Glutamatergic neuron (in vitro differentiated cells): ENCODE data around the gene NEB. TPM values are rescaled to one million over a fixed set of nuclear protein-coding genes. Genes with fewer than 3 reads are reported as not detected.

Source experiments
- DNase-seq: peaks from one replicate; pipeline ENCODE4 v3.0.0; 2022
- H3K27ac Mint-ChIP-seq: one replicate; pipeline ENCODE4 v1.8.0; 2020; ENCODE audit warnings: mild to moderate bottlenecking, mixed read lengths, inconsistent platforms; ENCODE audit not compliant: unreplicated experiment
- H3K27me3 Mint-ChIP-seq: one replicate; pipeline ENCODE4 v1.8.0; 2020; ENCODE audit warnings: mild to moderate bottlenecking, moderate library complexity, mixed read lengths, inconsistent platforms; ENCODE audit not compliant: unreplicated experiment
- H3K36me3 Mint-ChIP-seq: one replicate; pipeline ENCODE4 v1.8.0; 2020; ENCODE audit warnings: mild to moderate bottlenecking, mixed read lengths, inconsistent platforms; ENCODE audit not compliant: unreplicated experiment
- H3K4me1 Mint-ChIP-seq: one replicate; pipeline ENCODE4 v1.8.0; 2020; ENCODE audit warnings: mild to moderate bottlenecking, low read depth, mixed read lengths, inconsistent platforms; ENCODE audit not compliant: unreplicated experiment
- H3K4me3 Mint-ChIP-seq: one replicate; pipeline ENCODE4 v1.8.0; 2020; ENCODE audit warnings: mild to moderate bottlenecking, mixed read lengths, inconsistent platforms; ENCODE audit not compliant: unreplicated experiment
- H3K9me3 Mint-ChIP-seq: one replicate; pipeline ENCODE4 v1.8.0; 2020; ENCODE audit warnings: mild to moderate bottlenecking, moderate library complexity, mixed read lengths, inconsistent platforms; ENCODE audit not compliant: unreplicated experiment
- CTCF ChIP-seq: fragments of 200-600 bp; sonication (generic); IDR thresholded peaks from one replicate; pipeline ENCODE4 v1.5.0; 2021; ENCODE audit not compliant: partially characterized antibody, unreplicated experiment
- total RNA-seq: library from RNA; stranded (reverse); fragmentation: NEBNext Ultra II Directional; extraction: Animal tissue kit (Norgen Biotek cat#: 25700); gene quantifications from one replicate; pipeline ENCODE4 v1.2.1, GENCODE V29; 2021; ENCODE audit not compliant: unreplicated experiment

Gene NEB
- total RNA-seq, 1 donor from 2014 or later, result 0.59 TPM

- DNase-seq, result no peak
- Mint-ChIP-seq H3K4me1 (no peaks in the 10 kb centered on the region), H3K27me3 (no peaks in the 10 kb centered on the region), H3K36me3 (no peaks in the 10 kb centered on the region), H3K27ac (no peak overlapping the region), H3K9me3 (no peaks in the 10 kb centered on the region), H3K4me3 (no peak overlapping the region)
- TF ChIP-seq CTCF, result no peak
Measured at GRCh38 chr2:151481744-151482143, 252.5 kb downstream of the NEB start.

GRCh38 chr2:151478011-151478410, 256.3 kb downstream of the NEB start:
- Mint-ChIP-seq H3K9me3 (no peaks in the 10 kb centered on the region), H3K36me3 (no peaks in the 10 kb centered on the region), H3K4me1 (no peaks in the 10 kb centered on the region), H3K27me3 (no peaks in the 10 kb centered on the region), H3K27ac (no peak overlapping the region), H3K4me3 (no peak overlapping the region)
- DNase-seq, result no peak
- TF ChIP-seq CTCF, result no peak

GRCh38 chr2:151476287-151476686, 258.0 kb downstream of the NEB start:
- Mint-ChIP-seq H3K4me1 (no peaks in the 10 kb centered on the region), H3K9me3 (no peaks in the 10 kb centered on the region), H3K36me3 (no peaks in the 10 kb centered on the region), H3K4me3 (no peak overlapping the region), H3K27ac (no peak overlapping the region), H3K27me3 (no peaks in the 10 kb centered on the region)
- DNase-seq, result no peak
- TF ChIP-seq CTCF, result no peak

- no peaks in the 10 kb centered on the region for H3K4me1 Mint-ChIP-seq
- H3K4me3 Mint-ChIP-seq, result no peak overlapping the region
- no peak for TF ChIP-seq CTCF
- H3K9me3 Mint-ChIP-seq, result no peaks in the 10 kb centered on the region
- DNase-seq, result no peak
- H3K27me3 Mint-ChIP-seq, result no peaks in the 10 kb centered on the region
- H3K27ac Mint-ChIP-seq, result no peak overlapping the region
- H3K36me3 Mint-ChIP-seq, result no peaks in the 10 kb centered on the region
Measured at GRCh38 chr2:151475071-151475470, 259.2 kb downstream of the NEB start.

GRCh38 chr2:151472966-151473365, 261.3 kb downstream of the NEB start:
- H3K27ac Mint-ChIP-seq, result no peak overlapping the region
- DNase-seq, result no peak
- no peaks in the 10 kb centered on the region for H3K27me3 Mint-ChIP-seq
- no peak for TF ChIP-seq CTCF
- no peaks in the 10 kb centered on the region for H3K4me1 Mint-ChIP-seq
- no peaks in the 10 kb centered on the region for H3K9me3 Mint-ChIP-seq
- H3K36me3 Mint-ChIP-seq, result no peaks in the 10 kb centered on the region
- no peak overlapping the region for H3K4me3 Mint-ChIP-seq
